Upper lobe of left lung (tissue), 4 donors: ENCODE measurements around the gene NPRL2.

ENCODE experiments used
- CTCF ChIP-seq, 6 experiments: fragments of 450-650 bp in 4 of 6; fragments of 200-600 bp in 2 of 6; sonication (generic) in 2 of 6; IDR thresholded peaks; one replicate each; pipeline ENCODE4 v1.5.1; 2016 to 2019; ENCODE audit warnings: antibody characterized with exemption in 6 of 6
- POLR2A ChIP-seq, 4 donors: fragments of 450-650 bp; IDR thresholded peaks; one replicate each; pipeline ENCODE4 v1.5.1; 2016 to 2017; ENCODE audit warnings: antibody characterized with exemption in 4 of 4, mild to moderate bottlenecking in 2 of 4
- POLR2AphosphoS5 ChIP-seq, 2 donors: sonication (generic); formaldehyde crosslinking; IDR thresholded peaks; one replicate each; pipeline ENCODE4 v1.5.1; 2017; ENCODE audit warnings: antibody characterized with exemption in 2 of 2

GRCh38 chr3:50358911-50359759 is 8.6 kb upstream of the NPRL2 start, which contains the start of gene TMEM115:
- TF ChIP-seq CTCF (IDR thresholded peaks at IDR 0.05) (peak in 1 of 6 experiments; percentile 9), POLR2A (IDR thresholded peaks at IDR 0.05) (peak in 3 of 4 donors; percentile 48 to 83 (median 75)), POLR2AphosphoS5 (IDR thresholded peaks at IDR 0.05) (peak; percentile 81 to 84)
